Cardiac muscle cell (in vitro differentiated cells and primary cell): ENCODE results near the gene DLGAP1. TPM values are rescaled to one million over a fixed set of nuclear protein-coding genes. Genes with fewer than 3 reads are reported as not detected.

Source experiments
- DNase-seq, 2 donors: peaks; one replicate each; pipeline versions ENCODE4 v3.0.0 to v3.0.0-alpha.2; 2010 to 2017; ENCODE audit warnings: low read depth in 1 of 2, low spot score in 1 of 2
- H3K27ac ChIP-seq: fragments of 200-600 bp; sonication (generic); 2 replicates; pipeline ENCODE4 v1.5.1; 2016
- H3K27me3 ChIP-seq: fragments of 200-600 bp; sonication (generic); 2 replicates; pipeline ENCODE4 v1.6.0; 2016; ENCODE audit warnings: control low read depth
- H3K36me3 ChIP-seq: fragments of 200-600 bp; sonication (generic); 2 replicates; pipeline ENCODE4 v1.5.1; 2016; ENCODE audit warnings: control low read depth
- H3K4me1 ChIP-seq: fragments of 200-600 bp; sonication (generic); 2 replicates; pipeline ENCODE4 v1.8.1; 2017; ENCODE audit warnings: low read depth, mild to moderate bottlenecking, mixed run types
- H3K4me3 ChIP-seq: fragments of 200-600 bp; sonication (generic); 2 replicates; pipeline ENCODE4 v1.5.1; 2016; ENCODE audit warnings: mild to moderate bottlenecking
- H3K9me3 ChIP-seq: fragments of 200-600 bp; sonication (generic); 2 replicates; pipeline ENCODE4 v1.5.1; 2017; ENCODE audit warnings: low read depth, mild to moderate bottlenecking, control low read depth
- CTCF ChIP-seq: IDR thresholded peaks from 2 replicates; pipeline ENCODE4 v1.5.1; 2012; ENCODE audit warnings: low read depth, mild to moderate bottlenecking, low read length
- polyA plus RNA-seq: library from polyadenylated mRNA; unstranded; fragments of >200 nt; fragmentation: Nextera tagmentation; extraction: Ambion mirVana; gene quantifications from 2 replicates; pipeline ENCODE4 v1.2.1, GENCODE V29; 2016
- total RNA-seq: library from RNA; depleted of rRNA; stranded (reverse); fragments of >200 nt; gene quantifications from 2 replicates; pipeline ENCODE4 v1.2.3, GENCODE V29; 2016

The DLGAP1 gene
- total and polyA plus RNA-seq, 2 experiments from 2014 or later: 2.5 to 7.9 TPM

GRCh38 chr18:4181086-4181485 is 274.0 kb downstream of the DLGAP1 start:
- no peak overlapping the region for H3K4me3 ChIP-seq
- no peak for TF ChIP-seq CTCF
- H3K36me3 ChIP-seq: no peaks in the 10 kb centered on the region
- H3K27ac ChIP-seq: no peak overlapping the region
- H3K4me1 ChIP-seq: no peaks in the 10 kb centered on the region
- DNase-seq: no peak
- no peaks in the 10 kb centered on the region for H3K9me3 ChIP-seq
- no peaks in the 10 kb centered on the region for H3K27me3 ChIP-seq

- no peak for TF ChIP-seq CTCF
- Histone ChIP-seq H3K4me1 (no peaks in the 10 kb centered on the region), H3K36me3 (no peaks in the 10 kb centered on the region), H3K27me3 (no peaks in the 10 kb centered on the region), H3K9me3 (no peaks in the 10 kb centered on the region), H3K4me3 (no peak overlapping the region), H3K27ac (no peak overlapping the region)
- no peak for DNase-seq
Measured at GRCh38 chr18:4172196-4173100, 282.7 kb downstream of the DLGAP1 start.

GRCh38 chr18:4157352-4157751 is 297.8 kb downstream of the DLGAP1 start:
- DNase-seq: no peak
- H3K27ac ChIP-seq: no peak overlapping the region
- no peaks in the 10 kb centered on the region for H3K9me3 ChIP-seq
- no peaks in the 10 kb centered on the region for H3K4me1 ChIP-seq
- no peaks in the 10 kb centered on the region for H3K27me3 ChIP-seq
- H3K36me3 ChIP-seq: no peaks in the 10 kb centered on the region
- no peak overlapping the region for H3K4me3 ChIP-seq
- no peak for TF ChIP-seq CTCF

GRCh38 chr18:4146797-4147196 is 308.3 kb downstream of the DLGAP1 start:
- Histone ChIP-seq H3K27ac (no peak overlapping the region), H3K27me3 (no peaks in the 10 kb centered on the region), H3K4me3 (no peak overlapping the region), H3K9me3 (no peaks in the 10 kb centered on the region), H3K4me1 (no peaks in the 10 kb centered on the region), H3K36me3 (no peaks in the 10 kb centered on the region)
- no peak for DNase-seq
- no peak for TF ChIP-seq CTCF

GRCh38 chr18:4144201-4144600 is 310.9 kb downstream of the DLGAP1 start:
- Histone ChIP-seq H3K36me3 (no peaks in the 10 kb centered on the region), H3K9me3 (no peaks in the 10 kb centered on the region), H3K4me1 (no peaks in the 10 kb centered on the region), H3K27ac (no peak overlapping the region), H3K27me3 (no peaks in the 10 kb centered on the region), H3K4me3 (no peak overlapping the region)
- no peak for TF ChIP-seq CTCF
- DNase-seq: no peak
